GM19193 (cell line): Measurements from ENCODE around the gene EZH2.

ENCODE experiments used
- POLR2A ChIP-seq: IDR thresholded peaks from 4 replicates; pipeline ENCODE4 v1.6.1; 2011; ENCODE audit not compliant: insufficient read depth, insufficient read length; ENCODE audit errors: extremely low read depth

The EZH2 gene

DNA sequence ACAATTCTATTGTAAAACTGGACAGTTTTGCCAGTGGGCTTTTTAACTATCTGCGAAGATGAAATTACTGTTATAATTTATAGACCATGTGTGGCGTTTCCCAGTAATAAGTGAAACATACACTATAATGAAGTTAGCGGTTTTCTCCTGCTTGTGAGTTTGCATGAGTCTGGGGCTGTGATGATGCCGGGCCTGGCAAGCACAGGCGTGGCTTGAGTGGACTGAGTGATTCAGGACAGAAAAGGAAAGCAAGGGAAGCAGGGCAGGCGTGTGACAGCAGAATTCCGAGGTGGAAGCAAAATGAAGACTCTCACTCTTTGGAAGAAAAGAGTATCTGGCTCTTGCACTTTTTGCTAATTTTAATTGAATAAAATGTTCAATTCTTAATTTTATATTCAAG, 94.9 kb downstream of the EZH2 start:
- no peak for TF ChIP-seq POLR2A

DNA sequence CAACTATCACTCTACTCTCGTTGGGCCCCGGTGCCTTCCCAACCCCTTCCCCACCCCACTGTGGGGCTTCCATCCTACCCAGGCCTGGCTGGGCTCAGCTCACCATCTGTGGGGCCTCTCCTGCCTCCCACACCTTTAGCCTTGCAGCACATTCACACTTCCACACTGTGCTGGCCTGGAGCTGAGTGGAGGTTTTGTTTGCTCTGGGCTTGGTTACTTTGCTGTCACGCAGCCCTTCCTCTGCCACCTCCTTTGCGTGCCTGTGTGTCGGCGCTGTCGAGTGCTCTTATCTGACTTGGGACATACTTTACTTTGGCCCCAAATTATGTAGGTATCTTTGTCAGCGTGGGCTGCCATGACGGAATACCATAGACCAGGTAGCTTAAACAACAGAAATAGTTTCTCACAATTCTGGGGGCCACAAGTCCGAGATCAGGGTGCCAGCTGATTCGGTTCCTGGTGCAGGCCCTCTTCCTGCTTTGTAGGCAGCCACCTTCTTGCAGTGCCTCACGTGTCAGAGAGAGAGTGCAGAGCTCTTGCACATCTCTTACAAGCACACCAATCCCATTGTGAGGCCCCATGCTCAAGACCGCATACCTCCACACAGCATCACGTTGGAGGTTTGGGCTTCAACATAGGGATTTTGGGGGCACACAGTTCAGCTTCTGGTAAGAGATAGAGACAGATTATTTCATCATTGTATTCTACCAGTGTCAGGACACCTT, 96.4 kb downstream of the EZH2 start:
- TF ChIP-seq POLR2A: no peak

DNA sequence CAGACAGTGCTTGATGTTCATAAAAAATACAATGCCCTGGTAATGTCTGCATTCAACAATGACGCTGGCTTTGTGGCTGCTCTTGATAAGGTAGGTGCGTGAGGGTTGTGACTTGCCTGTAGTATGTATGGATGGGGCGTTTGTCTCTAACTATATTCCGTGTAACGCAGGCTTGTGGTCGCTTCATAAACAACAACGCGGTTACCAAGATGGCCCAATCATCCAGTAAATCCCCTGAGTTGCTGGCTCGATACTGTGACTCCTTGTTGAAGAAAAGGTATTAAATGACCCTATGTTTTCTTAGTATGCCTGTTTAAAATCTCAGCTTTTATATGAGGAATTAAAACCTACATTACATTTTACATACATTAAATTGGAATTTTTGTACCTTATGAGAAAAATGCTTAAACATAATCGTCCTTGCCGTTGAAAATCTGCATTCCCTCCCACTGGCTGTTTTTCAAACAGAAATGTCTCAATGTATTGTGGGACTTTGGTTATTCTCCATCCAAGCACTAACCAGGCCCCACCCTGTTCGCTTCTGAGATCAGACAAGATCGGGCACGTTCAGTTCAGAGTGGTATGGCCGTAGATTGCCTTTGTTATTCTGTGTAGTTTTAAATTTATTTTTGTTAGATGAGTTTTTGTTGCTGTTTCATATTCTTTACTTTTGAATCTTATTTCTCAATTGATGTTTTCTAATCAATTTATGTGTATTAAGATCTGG, 100.1 kb downstream of the EZH2 start:
- no peak for TF ChIP-seq POLR2A

DNA sequence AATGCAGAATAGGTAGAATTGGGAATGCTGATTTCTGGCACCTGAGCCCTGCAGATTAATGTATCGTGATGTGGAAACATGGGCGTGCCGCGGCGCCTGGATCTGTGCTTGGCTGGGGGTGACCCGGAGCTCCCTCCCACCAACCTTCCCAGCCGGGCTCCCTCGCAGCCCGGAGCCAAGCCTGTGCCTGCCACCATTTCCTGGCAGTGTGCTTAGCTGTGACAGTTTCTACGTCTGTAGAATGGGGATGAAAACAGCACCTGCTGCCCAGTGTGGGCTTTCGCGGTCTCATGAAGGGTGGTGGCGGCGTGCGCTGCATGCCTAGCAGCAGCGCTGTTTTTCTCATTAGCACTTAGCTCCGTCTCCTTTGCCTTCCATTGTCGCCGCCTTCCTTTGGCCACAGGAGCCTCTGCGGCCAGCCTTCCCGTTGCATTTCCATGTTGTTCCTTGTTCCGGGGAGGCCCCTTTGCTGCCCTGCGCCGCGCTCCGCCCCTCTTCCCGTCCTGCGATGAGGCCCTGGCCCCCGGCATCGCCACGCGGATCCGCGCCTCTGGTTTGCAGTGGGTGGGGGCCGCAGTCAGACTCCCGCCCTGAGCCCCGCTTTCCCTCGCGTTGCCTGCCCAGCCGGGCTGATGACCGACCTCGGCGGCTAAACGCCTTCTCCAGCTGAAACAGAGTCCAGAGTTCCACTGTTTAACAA, 101.2 kb downstream of the EZH2 start:
- no peak for TF ChIP-seq POLR2A

DNA sequence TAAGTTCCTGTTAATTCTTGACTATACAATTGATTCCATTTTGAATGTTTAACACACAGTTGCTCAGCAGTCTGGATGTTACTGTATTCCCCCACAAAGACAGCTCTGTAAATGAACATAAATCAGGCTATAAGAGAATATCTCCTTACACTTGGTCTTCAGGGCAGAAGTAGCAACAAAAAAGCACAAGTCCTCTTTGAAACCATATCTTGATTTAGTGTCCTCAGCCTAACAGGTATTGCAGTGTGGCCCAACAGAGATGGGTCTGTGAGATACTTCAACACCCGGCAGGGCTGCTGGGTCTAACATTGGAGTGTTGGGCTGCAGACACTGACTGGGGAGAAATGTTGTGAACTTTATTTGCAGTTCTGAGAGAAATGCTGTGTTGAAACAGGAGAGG, 109.6 kb downstream of the EZH2 start:
- TF ChIP-seq POLR2A: no peak

DNA sequence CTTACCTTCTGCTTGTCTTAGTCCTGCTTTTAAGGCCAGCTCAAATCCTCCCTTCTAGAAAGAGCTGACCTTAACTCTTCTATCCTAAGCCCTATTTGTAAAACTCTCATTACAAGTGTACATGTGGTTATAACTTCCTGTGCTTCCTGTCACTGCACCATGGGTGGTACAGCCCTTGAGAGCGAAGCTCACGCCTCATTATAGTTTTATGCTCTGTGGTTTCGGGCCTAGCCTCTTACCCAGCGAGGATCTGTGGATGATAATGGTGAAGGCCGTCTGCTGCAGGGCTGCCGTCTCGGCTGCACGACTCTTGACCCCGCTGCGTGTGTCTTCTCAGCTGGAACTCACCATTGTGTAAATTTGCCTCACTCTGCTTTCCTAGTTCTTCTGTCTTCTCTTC, 110.8 kb downstream of the EZH2 start:
- no peak for TF ChIP-seq POLR2A

DNA sequence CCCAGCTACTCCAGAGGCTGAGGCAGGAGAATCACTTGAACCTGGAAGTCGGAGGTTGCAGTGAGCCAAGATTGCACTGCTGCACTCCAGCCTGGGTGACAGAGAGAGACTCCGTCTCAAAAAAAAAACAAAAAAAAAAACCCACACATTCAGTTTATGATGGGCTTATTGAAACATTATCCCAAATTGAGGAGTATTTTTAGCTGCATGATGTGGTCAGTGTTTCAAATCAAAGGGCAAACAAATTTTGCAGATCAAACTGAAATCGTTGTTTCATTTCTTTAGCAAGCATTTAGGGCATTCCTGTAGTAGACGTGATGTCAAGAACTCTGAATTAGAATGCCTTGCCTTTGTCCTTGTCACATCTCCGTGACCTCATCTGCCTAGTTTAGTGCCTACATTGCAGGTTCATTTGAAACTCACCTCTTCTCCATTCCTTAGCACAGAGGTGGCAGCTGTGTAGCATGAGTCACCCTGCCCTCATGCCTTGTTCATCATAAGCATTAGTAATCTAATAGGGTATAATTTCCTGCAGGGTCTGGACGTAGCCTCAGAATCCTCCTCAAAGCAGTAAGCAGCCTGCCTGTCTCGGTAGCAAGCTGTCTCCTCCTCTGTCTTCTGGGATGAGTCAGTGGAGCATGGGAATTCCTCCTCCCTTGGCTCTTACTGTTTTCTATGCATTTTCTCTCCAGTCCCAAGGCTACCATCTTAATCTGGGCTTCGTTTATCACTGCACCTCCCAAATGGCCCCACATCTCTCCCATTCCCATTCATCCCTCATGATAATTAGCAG, 111.6 kb downstream of the EZH2 start:
- TF ChIP-seq POLR2A: no peak

DNA sequence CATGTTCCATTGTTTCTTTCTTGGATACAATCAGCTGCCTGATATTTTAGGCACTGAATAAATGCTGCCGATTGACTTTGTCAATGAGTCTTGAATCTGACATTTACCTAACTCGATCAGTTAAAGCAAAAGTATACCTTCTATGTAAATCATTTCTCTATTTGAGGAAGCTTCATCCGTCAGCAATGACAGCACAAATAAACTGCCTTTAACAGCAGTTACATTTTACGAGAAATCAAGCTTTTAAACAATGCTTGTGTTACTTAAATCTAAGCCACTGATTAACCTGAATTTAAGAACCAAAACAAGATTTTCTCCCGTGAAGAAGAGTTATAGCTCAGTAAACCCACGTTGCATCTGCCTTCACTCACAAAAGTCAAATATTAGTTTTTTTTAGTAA, 114.1 kb downstream of the EZH2 start:
- TF ChIP-seq POLR2A: no peak

DNA sequence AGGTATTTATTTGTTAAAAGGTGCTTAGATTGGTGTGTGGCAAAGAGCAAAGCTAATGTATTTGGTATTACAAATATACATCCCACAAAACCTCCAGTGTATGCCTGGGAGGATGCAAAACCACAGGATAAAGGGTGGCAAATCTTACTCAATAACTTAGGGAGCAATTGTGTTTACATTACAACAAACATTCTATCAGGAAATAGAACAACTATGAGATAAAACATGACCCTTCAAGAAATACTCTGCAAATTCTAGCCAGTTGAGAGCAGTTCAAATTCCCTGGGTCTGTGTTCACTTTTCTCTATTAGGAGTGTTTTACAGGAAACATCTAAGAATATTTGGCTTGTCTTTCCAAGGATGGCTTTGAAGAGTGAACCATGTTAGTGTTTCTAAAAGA, 120.5 kb downstream of the EZH2 start:
- no peak for TF ChIP-seq POLR2A

DNA sequence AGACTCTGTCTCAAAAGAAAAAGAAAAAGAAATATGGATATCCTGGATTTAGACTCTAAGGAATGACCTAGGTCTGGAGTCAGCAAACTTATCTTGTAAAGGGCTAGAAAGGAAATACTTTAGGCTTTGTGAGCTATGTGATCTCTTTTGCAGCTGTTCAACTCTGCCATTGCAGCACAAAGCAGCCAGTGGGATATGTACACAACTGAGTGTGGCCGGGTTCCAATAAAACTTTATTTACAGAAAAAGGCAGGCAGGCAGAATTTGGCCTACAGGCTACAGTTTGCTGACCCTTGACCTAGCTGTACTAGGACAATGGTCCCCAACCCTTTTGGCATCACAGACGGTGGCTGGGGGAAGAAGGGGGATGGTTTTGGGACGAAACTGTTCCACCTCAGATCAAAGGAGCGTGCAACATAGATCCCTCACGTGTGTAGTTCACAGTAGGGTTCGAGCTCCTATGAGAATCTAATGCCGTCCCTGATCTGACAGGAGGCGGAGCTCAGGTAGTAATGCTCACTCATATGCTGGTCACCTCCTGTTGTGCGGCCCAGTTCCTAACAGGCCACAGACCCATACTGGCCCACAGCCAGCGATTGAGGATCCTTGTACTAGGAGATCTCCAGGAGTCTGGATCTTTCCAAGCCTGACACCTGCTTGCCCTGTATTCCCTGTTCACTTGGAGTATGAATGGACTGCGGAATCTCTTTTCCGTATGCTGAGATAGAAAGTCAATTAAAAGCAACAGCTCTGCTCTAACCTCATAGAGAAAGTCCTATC, 122.4 kb downstream of the EZH2 start:
- no peak for TF ChIP-seq POLR2A
